ENCODE measurements around the gene PIGO. TPM values are rescaled to one million over a fixed set of nuclear protein-coding genes. Genes with fewer than 3 reads are reported as not detected.

The PIGO gene
- total RNA-seq, 1 donor from 2014 or later: 10.0 TPM

GRCh38 chr9:35105571-35106342, 9.4 kb upstream of the PIGO start:
- no peak for DNase-seq

- DNase-seq: no peak
Observed at GRCh38 chr9:35105126-35105525, 8.7 kb upstream of the PIGO start.

DNA sequence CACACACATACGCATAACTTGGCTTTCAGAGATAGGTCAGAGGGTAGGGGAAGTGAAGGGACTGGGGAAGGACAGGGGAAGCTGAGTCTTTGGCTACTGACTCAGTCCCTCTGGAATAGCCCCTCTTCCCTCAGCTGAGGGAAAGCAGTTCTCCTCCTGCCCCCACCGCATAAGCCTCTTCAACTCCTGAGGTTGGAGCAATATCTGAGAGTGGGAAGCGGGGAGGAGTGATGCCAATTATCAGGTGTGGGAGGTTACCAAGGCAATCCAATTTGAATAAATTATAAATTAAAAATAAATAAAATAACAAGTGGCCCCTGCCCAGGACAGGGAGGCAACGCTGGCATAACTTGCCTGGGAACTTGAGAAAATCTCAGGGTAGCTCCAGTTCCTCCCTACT, 8.2 kb upstream of the PIGO start:
- no peak for DNase-seq

- DNase-seq: no peak
Observed at GRCh38 chr9:35103660-35104191, 7.3 kb upstream of the PIGO start.

GRCh38 chr9:35102769-35103659, 6.6 kb upstream of the PIGO start, which contains the start of gene STOML2:
Gene STOML2, minus strand, starts transcription at chr9:35103131. Its CDS starts 37 bp downstream, at chr9:35103094.
- peak; percentile 96 for DNase-seq

- no peak for DNase-seq
Observed at GRCh38 chr9:35102465-35102768, 6.0 kb upstream of the PIGO start.

DNA sequence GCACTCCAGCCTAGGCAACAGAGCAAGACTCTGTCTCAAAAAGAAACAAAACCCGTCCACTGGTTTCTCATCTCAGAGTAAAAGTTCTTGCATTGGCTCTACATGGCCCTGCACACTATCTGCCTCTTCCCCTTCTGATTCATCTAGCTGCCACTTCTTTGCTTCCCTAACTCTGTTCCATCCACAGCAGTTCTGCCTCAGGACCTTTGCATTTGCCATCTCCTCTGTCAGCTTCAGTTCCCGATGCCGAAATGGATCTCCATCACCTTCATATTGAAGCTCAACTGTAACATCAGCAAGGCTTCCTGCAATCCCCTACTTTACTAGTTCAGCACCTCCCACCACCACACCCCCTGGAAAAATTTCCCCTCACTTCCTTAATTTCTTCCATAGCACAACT, 1.2 kb upstream of the PIGO start:
- DNase-seq: no peak

GRCh38 chr9:35091536-35091935, 4.9 kb downstream of the PIGO start:
- no peak for DNase-seq

- no peak for DNase-seq
Observed at GRCh38 chr9:35089434-35089833, 7.0 kb downstream of the PIGO start.

GRCh38 chr9:35085078-35085477, 11.3 kb downstream of the PIGO start:
- DNase-seq: no peak

DNA sequence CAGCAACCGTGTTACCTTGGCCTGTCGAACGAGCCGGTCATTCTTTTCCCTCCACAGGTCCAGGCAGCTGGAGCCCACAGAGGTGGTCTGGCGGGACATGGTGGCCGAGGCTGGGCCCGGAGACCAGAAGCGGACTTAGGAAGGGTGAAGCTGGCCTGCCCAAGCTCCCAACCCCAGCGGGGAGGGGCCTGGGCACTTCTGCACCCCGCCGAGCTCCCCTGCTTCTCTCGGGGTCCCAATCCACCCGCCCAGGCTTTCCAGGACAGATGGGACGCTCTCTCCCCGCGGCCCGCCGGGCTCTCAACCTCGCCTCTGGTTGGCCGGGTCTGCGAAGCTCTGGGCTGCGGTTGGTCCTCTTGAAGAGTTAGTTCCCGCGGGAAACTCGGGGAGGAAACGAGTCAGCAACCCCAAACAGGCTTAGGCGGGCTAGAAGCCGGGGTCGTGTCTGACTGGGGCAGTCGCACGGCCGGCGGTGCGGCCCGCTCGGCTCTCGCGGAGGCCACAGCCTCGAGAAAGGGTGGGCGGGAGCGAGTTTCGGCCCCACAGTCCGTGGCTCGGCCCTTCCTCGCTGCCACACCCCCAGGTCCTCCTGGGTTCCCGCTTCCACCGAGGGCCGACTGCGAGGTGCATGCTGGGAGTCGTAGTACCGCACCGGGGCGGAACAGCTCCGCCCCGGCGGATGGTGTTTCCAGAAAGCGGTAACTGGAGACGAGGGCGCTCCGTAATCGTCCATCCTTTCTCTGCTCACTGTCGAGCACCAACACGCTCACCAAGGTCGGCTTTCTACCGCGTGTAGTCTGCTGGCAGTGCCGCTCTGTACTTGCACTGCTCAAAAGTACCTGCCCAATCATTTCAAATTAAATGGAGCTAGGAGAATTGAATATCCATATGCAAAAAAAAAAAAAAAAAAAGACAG, 16.7 kb downstream of the PIGO start, which contains the start of gene FANCG:
TSS of gene FANCG (minus strand) at position 517 of the 916 bp plus-strand sequence. CDS start at position 99, 418 bp downstream.
- peak; percentile 93 for DNase-seq

DNA sequence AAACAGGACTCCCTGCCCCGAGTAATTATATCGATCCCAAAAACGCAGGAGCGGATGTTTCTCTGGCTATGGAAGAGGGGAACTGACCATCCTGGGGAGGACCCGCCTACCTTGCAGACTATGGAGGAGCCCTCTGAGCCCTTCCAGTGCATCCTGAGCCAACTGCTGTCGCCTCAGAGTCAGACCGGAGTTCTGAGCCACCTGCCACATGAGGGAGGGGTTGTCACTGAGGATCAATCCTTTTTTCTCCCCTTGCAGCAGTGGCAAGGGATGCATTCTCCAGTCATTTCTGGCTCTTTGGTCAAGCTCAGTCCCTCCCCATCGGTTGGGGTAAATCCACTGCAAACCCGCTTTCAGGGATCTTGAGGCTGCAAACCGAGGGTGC, 17.4 kb downstream of the PIGO start:
- DNase-seq: no peak

DNA sequence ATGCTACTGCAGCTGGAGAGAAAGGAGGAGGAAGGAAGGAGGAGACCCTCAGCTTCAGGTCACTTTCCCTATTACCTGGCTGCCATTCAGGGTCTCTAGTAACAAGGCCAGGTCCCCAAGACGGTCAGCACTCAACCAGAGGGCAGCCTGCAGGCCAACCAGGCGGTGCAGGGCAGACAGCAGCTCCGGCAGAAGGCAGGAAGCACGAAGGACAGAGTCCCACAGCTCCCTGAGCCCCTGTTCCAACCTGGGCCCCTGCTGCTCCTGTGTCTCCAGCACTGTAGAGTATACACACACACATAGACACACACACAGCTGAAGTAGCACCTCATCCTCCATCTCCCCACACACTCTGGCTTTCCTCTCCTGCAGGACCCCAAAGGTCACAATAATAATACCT, 18.3 kb downstream of the PIGO start:
- no peak for DNase-seq

DNA sequence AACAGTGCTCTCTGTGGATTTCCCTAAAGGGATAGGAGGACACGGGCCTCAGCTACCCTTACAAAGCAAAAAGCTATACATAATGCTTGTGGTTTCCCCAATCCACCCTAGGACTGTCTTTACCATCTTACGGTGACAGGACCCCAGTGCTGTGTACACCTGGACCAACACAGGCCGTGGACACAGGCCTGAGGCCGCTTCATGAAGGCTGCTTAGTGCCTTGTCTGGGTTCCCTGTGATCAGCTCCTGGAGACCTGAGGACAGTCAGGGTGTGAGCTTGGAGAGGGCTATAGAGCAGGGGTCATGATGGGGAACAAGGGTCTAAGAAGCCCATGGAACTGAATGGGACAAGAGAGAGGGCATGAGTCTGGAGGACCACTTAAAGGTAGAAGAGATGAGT, 19.5 kb downstream of the PIGO start:
- no peak for DNase-seq

- DNase-seq: no peak
Observed at GRCh38 chr9:35075358-35075757, 21.0 kb downstream of the PIGO start.

DNA sequence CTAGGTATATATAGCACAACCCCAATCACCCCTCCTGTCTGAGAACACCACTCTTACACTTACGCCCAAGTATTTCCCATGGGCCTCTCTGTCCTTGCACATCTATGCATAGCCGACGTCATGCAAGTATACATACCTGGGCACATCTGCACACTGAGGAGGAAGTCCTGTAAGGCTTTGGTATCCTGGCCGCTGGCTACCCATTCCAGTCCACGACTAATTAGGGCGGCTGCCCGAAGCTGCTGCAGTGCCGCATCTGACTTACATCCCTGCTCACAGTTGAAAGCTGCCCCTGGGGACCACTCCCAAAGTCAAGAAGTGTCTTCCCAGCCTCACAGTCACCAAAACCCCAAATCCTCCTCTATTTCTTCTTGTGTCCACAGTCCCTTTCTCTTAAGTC, 21.6 kb downstream of the PIGO start:
- no peak for DNase-seq

- no peak for DNase-seq
Observed at GRCh38 chr9:35074141-35074540, 22.2 kb downstream of the PIGO start.

DNA sequence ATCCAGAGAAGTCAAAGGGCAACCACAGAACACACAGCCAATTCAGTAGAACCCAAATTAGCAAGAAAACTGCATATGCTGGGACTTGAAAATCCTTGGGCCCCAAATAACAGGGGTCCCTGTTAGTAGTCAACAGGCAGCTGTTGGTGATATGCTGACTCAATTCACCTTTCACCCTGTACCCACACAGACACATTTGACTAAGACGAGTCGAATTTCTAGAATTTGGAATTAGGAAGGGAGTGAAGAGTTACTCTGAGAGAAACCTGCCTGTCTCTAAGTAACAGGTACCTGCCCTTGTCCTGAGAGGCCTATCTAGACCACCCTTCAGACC, 23.1 kb downstream of the PIGO start:
- DNase-seq: no peak

- DNase-seq: peak; percentile 100
Observed at GRCh38 chr9:35072461-35073278, 23.7 kb downstream of the PIGO start, which contains the start of gene VCP. Gene VCP, minus strand, starts transcription at chr9:35072625. Its CDS starts 272 bp downstream, at chr9:35072353.

- DNase-seq: peak; percentile 64
Observed at GRCh38 chr9:35071814-35072460, 24.5 kb downstream of the PIGO start.

Data from skin of body (tissue), 2 donors.